ENCODE measurements around the gene F5.
"Not testable (repeated sequence)": the region's sequence is repeated elsewhere in the genome, so short reads cannot be mapped to it uniquely, and the experiment has no call there.

F5 gene

GRCh38 chr1:169538998-169539871 is 47.0 kb downstream of the F5 start:
- DNase-seq, result no peak

DNA sequence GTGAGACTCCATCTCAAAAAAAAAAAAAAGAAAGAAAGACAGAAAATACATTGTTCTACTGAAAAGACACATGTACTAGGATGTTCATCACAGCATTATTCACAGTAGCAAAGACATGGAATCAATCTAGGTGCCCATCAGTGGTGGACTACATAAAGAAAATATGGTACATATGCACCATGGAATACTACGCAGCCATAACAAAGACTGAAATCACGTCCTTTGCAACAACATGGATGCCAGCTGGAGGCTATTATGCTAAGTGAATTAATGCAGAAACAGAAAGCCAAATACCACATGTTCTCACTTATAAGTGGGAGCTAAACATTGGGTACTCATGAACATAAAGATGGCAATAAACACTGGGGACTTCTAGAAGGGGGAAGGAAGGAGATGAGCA is 51.6 kb downstream of the F5 start:
- no peak for DNase-seq

GRCh38 chr1:169533528-169534190 is 52.6 kb downstream of the F5 start:
- not testable (repeated sequence) for DNase-seq

DNA sequence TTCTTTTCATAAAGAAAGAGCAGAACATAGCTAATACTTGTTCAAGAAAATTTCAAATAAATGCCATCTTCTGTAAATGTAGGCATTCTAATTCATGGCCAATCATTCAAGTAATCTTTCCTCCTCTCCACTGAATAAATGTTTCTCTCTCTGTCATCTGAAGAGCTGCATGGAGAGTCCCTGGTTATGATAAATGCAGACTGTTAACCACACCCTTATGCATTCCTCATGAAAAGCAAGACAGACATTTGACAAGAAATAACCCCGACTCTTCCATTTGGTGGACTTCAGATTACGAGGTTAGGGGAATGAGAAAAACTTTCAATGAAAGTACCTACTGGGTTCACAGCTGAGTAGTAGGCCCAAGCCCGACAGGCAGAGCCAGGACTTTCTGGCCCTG is 55.8 kb downstream of the F5 start:
- no peak for DNase-seq

DNA sequence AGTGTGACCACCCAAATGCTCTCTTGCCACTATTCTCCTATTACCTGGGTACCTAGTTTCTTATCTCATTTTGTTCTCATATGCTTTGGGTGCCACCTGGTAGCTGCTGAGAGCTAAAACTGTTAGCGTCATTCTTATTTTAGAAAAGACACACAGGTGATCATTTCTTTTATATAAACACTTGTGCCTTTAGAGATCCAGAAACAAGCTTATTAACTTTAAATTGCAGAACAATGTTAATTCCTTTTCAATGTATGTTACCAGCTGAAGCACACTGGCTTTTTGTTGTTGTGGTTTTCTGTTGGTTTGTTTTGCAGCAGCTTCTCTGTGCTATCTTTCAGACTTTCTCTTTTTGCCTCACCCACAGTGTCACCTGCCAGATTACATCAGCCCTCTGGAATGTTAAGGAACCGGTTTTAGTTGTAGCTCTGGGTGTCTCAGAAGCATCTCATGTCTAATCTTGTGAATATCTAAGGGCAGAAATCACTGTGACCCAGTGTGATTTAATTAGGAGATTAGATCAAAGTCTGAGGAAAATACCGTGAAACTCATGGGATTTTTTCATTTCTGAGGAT is 57.1 kb downstream of the F5 start:
- DNase-seq, result no peak

- no peak for DNase-seq
Observed at GRCh38 chr1:169528215-169529067, 57.8 kb downstream of the F5 start.

DNA sequence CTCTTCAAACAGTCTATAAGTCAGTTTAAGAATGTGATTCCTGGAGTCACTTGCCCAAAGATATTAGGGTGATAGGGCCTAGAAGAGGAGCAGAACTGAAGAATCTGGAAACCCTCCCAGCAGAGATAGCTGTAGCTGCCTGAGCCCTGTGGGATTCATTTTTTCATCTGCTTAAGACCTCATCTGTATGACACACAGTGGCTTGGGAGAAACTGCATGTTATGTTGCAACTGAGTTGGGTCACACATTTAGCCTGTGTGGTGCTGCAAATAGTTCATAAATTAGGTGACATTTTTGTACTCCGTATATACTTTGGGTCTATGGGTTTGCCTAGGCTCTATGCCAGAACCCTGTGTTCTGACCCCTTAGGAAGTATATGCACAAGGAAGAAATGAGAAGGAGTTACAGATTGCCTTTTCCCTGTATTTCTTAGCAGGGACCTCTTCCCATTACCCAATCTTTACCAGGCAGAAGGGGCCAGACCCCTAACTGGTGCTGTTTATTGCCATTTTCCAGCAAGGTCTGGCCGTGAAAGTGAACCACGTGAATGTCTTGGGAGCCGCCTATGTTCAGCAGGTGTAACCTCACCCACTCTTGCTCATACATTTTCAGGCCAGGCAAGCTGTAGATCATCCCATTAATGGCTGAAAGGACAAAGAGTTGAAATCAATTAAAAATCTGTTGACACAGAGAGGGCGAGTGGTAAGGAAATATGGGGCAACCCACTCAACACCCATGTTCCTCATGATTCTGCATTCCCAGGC is 58.6 kb downstream of the F5 start:
- DNase-seq, result no peak

DNA sequence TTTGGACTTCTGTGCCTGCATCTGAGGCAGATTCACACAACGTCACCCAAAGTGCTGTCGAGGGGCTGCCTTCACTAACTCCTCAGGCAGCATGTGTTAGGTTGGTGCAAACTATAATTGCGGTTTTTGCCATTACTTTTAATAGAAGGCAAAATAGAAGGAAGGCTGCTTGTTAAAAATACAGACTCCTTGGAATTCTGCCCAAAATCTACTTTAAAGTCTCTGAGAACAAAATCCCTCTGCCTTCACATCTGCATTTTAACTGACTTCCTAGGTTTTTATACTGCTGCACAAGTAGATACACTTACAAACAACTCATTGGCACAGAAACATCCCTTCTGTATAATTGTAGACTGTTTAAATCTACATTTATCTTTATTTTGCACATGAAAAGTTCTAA is 59.3 kb downstream of the F5 start:
- DNase-seq, result no peak

- no peak for DNase-seq
Observed at GRCh38 chr1:169526120-169526832, 60.0 kb downstream of the F5 start.

DNA sequence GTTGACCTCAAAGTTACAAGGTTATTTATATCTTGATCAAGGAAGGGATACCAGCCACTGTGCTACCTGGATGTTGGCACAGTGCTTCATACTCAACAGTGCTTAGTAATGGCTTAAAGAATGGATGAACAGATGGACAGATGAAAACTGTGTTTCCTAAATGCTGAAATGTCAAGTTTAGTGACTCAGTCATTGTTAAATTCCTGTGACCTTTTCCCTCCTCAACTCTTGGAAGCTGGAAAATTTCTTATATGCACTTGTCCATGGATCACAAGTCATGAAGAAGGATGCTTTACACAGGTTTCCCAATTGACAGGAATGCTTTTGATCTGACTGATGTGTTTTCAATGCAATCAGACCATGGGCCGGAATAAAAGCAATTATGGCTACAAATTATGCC is 60.9 kb downstream of the F5 start:
- DNase-seq, result no peak

- DNase-seq, result no peak
Observed at GRCh38 chr1:169523904-169524303, 62.4 kb downstream of the F5 start.

- DNase-seq, result no peak
Observed at GRCh38 chr1:169521226-169521625, 65.1 kb downstream of the F5 start.

GRCh38 chr1:169517558-169518186 is 68.6 kb downstream of the F5 start:
- no peak for DNase-seq

- DNase-seq, result no peak
Observed at GRCh38 chr1:169515641-169516040, 70.6 kb downstream of the F5 start.

DNA sequence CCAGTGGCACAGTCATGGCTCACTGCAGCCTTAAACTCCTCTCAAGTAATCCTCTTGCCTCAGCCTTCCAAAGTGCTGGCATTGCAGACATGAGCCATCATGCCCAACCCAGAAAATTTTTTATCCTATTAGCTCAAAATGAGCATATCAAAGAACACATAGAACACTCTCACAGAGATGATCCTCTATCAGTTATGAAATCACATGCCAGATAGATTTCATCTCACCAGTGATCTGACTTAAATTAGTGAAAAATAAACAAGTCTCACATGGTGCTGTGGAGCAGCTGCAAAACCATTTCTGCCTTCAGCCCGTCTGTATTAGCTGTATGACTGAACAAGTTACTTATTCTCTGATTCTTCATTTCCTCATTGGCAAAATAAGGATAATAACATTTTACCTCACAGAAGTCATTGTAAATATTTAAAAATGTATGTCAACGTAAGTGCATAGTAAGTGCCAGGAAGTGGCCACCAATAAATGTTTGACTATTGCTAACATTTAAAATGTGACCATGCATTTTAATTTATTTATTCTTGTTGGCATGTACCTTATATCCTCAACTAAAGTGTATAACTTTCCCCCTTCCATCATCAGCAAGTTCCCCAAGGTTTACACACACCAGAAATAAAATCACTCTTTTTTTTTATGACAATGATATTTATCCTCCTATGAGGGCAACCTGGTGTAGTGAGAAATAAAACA is 71.6 kb downstream of the F5 start:
- DNase-seq, result no peak

- DNase-seq, result no peak
Observed at GRCh38 chr1:169513208-169513607, 73.1 kb downstream of the F5 start.

DNA sequence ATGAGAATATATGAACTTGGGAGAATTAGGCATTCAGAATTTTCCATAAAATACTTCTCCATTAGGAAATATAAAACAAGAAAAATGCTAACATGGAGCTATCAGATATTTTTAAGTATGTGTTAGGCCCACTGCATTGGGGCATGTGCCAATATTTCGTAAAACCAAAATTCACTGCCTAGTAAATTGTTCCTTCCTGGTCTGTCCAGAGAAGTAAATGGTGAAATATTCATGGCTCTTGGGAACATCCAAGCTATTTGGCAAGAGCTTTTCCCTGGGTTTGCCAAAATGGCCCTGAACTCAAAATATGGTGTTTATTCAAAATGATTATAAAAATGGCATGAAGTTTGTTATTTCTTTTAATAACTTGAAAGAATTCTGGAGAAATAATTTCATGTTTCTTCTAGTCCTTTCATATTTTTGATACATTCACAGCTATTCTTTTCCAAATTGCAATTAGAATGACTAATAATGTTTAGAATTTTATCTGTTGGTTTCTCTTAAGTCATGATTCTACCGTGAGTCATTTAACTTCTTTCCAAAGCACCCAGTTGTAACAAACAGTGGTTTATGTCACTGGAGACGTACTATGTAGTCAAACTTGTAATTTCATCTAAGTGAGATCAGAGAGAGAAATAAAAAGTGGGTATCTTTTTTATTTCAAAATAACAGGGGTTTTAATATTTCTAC is 74.8 kb downstream of the F5 start:
- no peak for DNase-seq

GRCh38 chr1:169510060-169510459 is 76.2 kb downstream of the F5 start:
- no peak for DNase-seq

DNA sequence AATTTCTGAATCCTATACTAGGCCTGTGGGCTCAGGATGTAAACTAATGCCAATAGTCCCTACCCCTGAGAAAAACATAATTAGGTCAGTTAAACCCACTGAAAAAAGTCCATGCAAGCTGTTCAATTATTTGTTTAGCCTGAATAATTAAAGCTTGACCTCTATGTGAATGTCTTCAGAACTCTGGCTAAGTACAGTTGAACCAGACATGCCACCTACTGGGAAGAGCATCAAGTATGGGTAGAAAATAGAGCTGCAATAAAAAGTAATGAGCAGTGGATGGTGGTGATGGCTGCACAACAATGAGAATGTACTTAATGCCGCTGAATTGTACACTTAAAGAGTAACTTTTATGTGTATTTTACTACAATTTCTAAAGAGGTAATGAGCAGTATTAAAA is 76.9 kb downstream of the F5 start:
- DNase-seq, result no peak

Data from 8988T (cell line).